ENCODE results near the gene PRR14. TPM values are rescaled to one million over a fixed set of nuclear protein-coding genes. Genes with fewer than 3 reads are reported as not detected.
"Not testable (repeated sequence)": the region's sequence is repeated elsewhere in the genome, so short reads cannot be mapped to it uniquely, and the experiment has no call there.

Gene PRR14
- total and polyA plus RNA-seq, 2 experiments from 2014 or later, result 6.6 to 18.7 TPM

GRCh38 chr16:30633526-30633925, 17.2 kb upstream of the PRR14 start:
- Histone ChIP-seq H3K27ac (peak overlapping the region; percentile 88), H2AFZ (peak overlapping the region; percentile 84), H3K4me1 (ENCODE audit: insufficient read depth) (peaks cover 5% of the 10 kb centered on the region), H3K4me2 (peak overlapping the region; percentile 80), H3K79me2 (peaks cover 9% of the 10 kb centered on the region), H3K9me2 (replicated peaks; ENCODE audit: insufficient read depth) (no peaks in the 10 kb centered on the region), H4K20me1 (ENCODE audit: insufficient read depth, poor library complexity, severe bottlenecking) (no peaks in the 10 kb centered on the region), H3K4me3 (peak overlapping the region; percentile 9), H3K9me3 (ENCODE audit: low read depth) (no peaks in the 10 kb centered on the region), H3K27me3 (no peaks in the 10 kb centered on the region), H3K36me3 (replicated peaks; ENCODE audit: insufficient read depth, low read depth) (no peaks in the 10 kb centered on the region)
- no peak for TF ChIP-seq CTCF (IDR thresholded peaks at IDR 0.05; ENCODE audit: poor library complexity)
- no peak for TF ChIP-seq EZH2 (IDR thresholded peaks at IDR 0.05; ENCODE audit: borderline replicate concordance)
- TF ChIP-seq EZH2phosphoT487 (IDR thresholded peaks at IDR 0.05; ENCODE audit: low read depth, severe bottlenecking, unreplicated experiment), result no peak
- WGBS (ENCODE audit: low lambda C conversion rate, missing lambda C conversion rate), result 89% methylated on average over 17 of the region's 17 CpGs
- no peak for DNase-seq (ENCODE audit: low spot score)

GRCh38 chr16:30636599-30636998, 14.2 kb upstream of the PRR14 start:
- no peaks in the 10 kb centered on the region for H4K20me1 ChIP-seq (ENCODE audit: insufficient read depth, poor library complexity, severe bottlenecking)
- no peak overlapping the region for H3K4me3 ChIP-seq
- H3K79me2 ChIP-seq, result peaks cover 9% of the 10 kb centered on the region
- TF ChIP-seq CTCF (IDR thresholded peaks at IDR 0.05; ENCODE audit: poor library complexity) (no peak), EZH2phosphoT487 (IDR thresholded peaks at IDR 0.05; ENCODE audit: low read depth, severe bottlenecking, unreplicated experiment) (no peak), EZH2 (IDR thresholded peaks at IDR 0.05; ENCODE audit: borderline replicate concordance) (no peak)
- H3K4me2 ChIP-seq, result no peak overlapping the region
- peaks cover 5% of the 10 kb centered on the region for H3K4me1 ChIP-seq (ENCODE audit: insufficient read depth)
- H3K9me3 ChIP-seq (ENCODE audit: low read depth), result no peaks in the 10 kb centered on the region
- 93% methylated on average over 7 of the region's 7 CpGs for WGBS (ENCODE audit: low lambda C conversion rate, missing lambda C conversion rate)
- H3K36me3 ChIP-seq (replicated peaks; ENCODE audit: insufficient read depth, low read depth), result no peaks in the 10 kb centered on the region
- no peak overlapping the region for H2AFZ ChIP-seq
- no peaks in the 10 kb centered on the region for H3K27me3 ChIP-seq
- no peaks in the 10 kb centered on the region for H3K9me2 ChIP-seq (replicated peaks; ENCODE audit: insufficient read depth)
- no peak for DNase-seq (ENCODE audit: low spot score)
- H3K27ac ChIP-seq, result no peak overlapping the region

- not testable (repeated sequence) for H3K27me3 ChIP-seq; H3K9me2 ChIP-seq (replicated peaks; ENCODE audit: insufficient read depth); H2AFZ ChIP-seq; DNase-seq (ENCODE audit: low spot score); H3K4me1 ChIP-seq (ENCODE audit: insufficient read depth); H4K20me1 ChIP-seq (ENCODE audit: insufficient read depth, poor library complexity, severe bottlenecking); H3K4me3 ChIP-seq; H3K9me3 ChIP-seq (ENCODE audit: low read depth); H3K36me3 ChIP-seq (replicated peaks; ENCODE audit: insufficient read depth, low read depth); H3K27ac ChIP-seq; H3K79me2 ChIP-seq; H3K4me2 ChIP-seq
- WGBS (ENCODE audit: low lambda C conversion rate, missing lambda C conversion rate), result 95% methylated on average over 10 of the region's 10 CpGs
These were observed 13.6 kb upstream of the PRR14 start for GRCh38 chr16:30637139-30637538.

GRCh38 chr16:30637944-30638343, 12.8 kb upstream of the PRR14 start:
- no peak overlapping the region for H3K4me3 ChIP-seq
- no peaks in the 10 kb centered on the region for H3K36me3 ChIP-seq (replicated peaks; ENCODE audit: insufficient read depth, low read depth)
- H3K4me2 ChIP-seq, result no peak overlapping the region
- no peaks in the 10 kb centered on the region for H4K20me1 ChIP-seq (ENCODE audit: insufficient read depth, poor library complexity, severe bottlenecking)
- H3K27ac ChIP-seq, result no peak overlapping the region
- WGBS (ENCODE audit: low lambda C conversion rate, missing lambda C conversion rate), result 17% methylated on average over 1 of the region's 1 CpG
- DNase-seq (ENCODE audit: low spot score), result peak; percentile 49
- no peaks in the 10 kb centered on the region for H3K9me2 ChIP-seq (replicated peaks; ENCODE audit: insufficient read depth)
- TF ChIP-seq CTCF (IDR thresholded peaks at IDR 0.05; ENCODE audit: poor library complexity) (peak; percentile 46), EZH2phosphoT487 (IDR thresholded peaks at IDR 0.05; ENCODE audit: low read depth, severe bottlenecking, unreplicated experiment) (no peak), EZH2 (IDR thresholded peaks at IDR 0.05; ENCODE audit: borderline replicate concordance) (no peak)
- H2AFZ ChIP-seq, result no peak overlapping the region
- H3K79me2 ChIP-seq, result peaks cover 9% of the 10 kb centered on the region
- no peaks in the 10 kb centered on the region for H3K27me3 ChIP-seq
- H3K9me3 ChIP-seq (ENCODE audit: low read depth), result no peaks in the 10 kb centered on the region
- H3K4me1 ChIP-seq (ENCODE audit: insufficient read depth), result peaks cover 5% of the 10 kb centered on the region
